ENCODE measurements around the gene SLC5A6. TPM values are rescaled to one million over a fixed set of nuclear protein-coding genes. Genes with fewer than 3 reads are reported as not detected.

SLC5A6 gene
- total and polyA plus RNA-seq, 12 donors: 5.3 to 20.5 (median 9.1) TPM

GRCh38 chr2:27208486-27209050, 3.5 kb downstream of the SLC5A6 start:
- intact Hi-C loops (cut with DNase I): loop anchor here in 4 of 10 donors (5.0 to 10.0 kb wide), 4 partner anchors 111 to 424 kb away; partner anchors contain the start of genes CENPA (in 1 of the 4) and MAPRE3 (in 1 of the 4)
- ATAC-seq: no peak
- H3K27ac ChIP-seq: no peak overlapping the region

GRCh38 chr2:27206346-27206745, 5.7 kb downstream of the SLC5A6 start:
- intact Hi-C loops (cut with DNase I): loop anchor here in 4 of 10 donors (5.0 to 10.0 kb wide), 4 partner anchors 109 to 422 kb away; partner anchors contain the start of genes CENPA (in 1 of the 4) and MAPRE3 (in 1 of the 4)
- ATAC-seq: no peak
- Histone ChIP-seq H3K36me3 (peaks cover 0 to 87% (median 19%) of the 10 kb centered on the region in 9 donors), H3K4me1 (peaks cover 0 to 6% (median 5%) of the 10 kb centered on the region in 9 donors), H3K4me3 (no peak overlapping the region), H3K27ac (no peak overlapping the region), H3K27me3 (no peaks in the 10 kb centered on the region), H3K9me3 (no peaks in the 10 kb centered on the region)
- WGBS, 2 donors: 96 to 97% methylated on average over 6 of the region's 6 CpGs
- no peak for TF ChIP-seq CTCF (IDR thresholded peaks at IDR 0.05)
- DNase-seq: no peak

More at GRCh38 chr2:27208486-27209050, 3.5 kb downstream of the SLC5A6 start:
- H3K9me3 ChIP-seq: no peaks in the 10 kb centered on the region
- peaks cover 0 to 68% (median 18%) of the 10 kb centered on the region in 9 donors for H3K36me3 ChIP-seq
- H3K4me1 ChIP-seq: peaks cover 7 to 17% (median 16%) of the 10 kb centered on the region in 9 donors
- 85 to 91% methylated on average over 4 of the region's 4 CpGs for WGBS, 2 donors
- no peak for DNase-seq
- no peaks in the 10 kb centered on the region for H3K27me3 ChIP-seq
- no peak for TF ChIP-seq CTCF (IDR thresholded peaks at IDR 0.05)
- no peak overlapping the region for H3K4me3 ChIP-seq

- ATAC-seq (no peak), DNase-seq (no peak)
- H3K4me3 ChIP-seq: no peak overlapping the region
- H3K9me3 ChIP-seq: no peaks in the 10 kb centered on the region
- no peaks in the 10 kb centered on the region for H3K4me1 ChIP-seq
- TF ChIP-seq CTCF (IDR thresholded peaks at IDR 0.05): no peak
- peaks cover 0 to 97% (median 20%) of the 10 kb centered on the region in 9 donors for H3K36me3 ChIP-seq
- no peaks in the 10 kb centered on the region for H3K27me3 ChIP-seq
- no peak overlapping the region for H3K27ac ChIP-seq
- WGBS, 2 donors: 74 to 77% methylated on average over 8 of the region's 8 CpGs
- intact Hi-C loops (cut with DNase I): loop anchor here in 4 of 10 donors (5.0 to 10.0 kb wide), 4 partner anchors 108 to 420 kb away; partner anchors contain the start of genes CENPA (in 1 of the 4) and MAPRE3 (in 1 of the 4)
Measured at GRCh38 chr2:27205206-27205605, 6.9 kb downstream of the SLC5A6 start.

- no peak overlapping the region for H3K4me3 ChIP-seq
- H3K27me3 ChIP-seq: no peaks in the 10 kb centered on the region
- no peaks in the 10 kb centered on the region for H3K4me1 ChIP-seq
- TF ChIP-seq CTCF (IDR thresholded peaks at IDR 0.05): no peak
- no peak overlapping the region for H3K27ac ChIP-seq
- ATAC-seq (no peak), DNase-seq (no peak)
- no peaks in the 10 kb centered on the region for H3K9me3 ChIP-seq
- peaks cover 0 to 99% (median 24%) of the 10 kb centered on the region in 9 donors for H3K36me3 ChIP-seq
- intact Hi-C loops (cut with DNase I): loop anchor here in 3 of 10 donors (10.0 kb wide), 3 partner anchors 230 to 420 kb away; partner anchors contain the start of genes CENPA (in 1 of the 3) and MAPRE3 (in 1 of the 3)
- 93 to 94% methylated on average over 8 of the region's 8 CpGs for whole genome bisulfite sequencing, 2 donors
Measured at GRCh38 chr2:27204566-27204965, 7.5 kb downstream of the SLC5A6 start.

Data from heart right ventricle (tissue), 16 donors.